Astrocyte (in vitro differentiated cells and primary cell): ENCODE data around the gene CCDC102A. TPM values are rescaled to one million over a fixed set of nuclear protein-coding genes. Genes with fewer than 3 reads are reported as not detected.

Source experiments
- DNase-seq: peaks from one replicate; pipeline ENCODE4 v3.0.0-alpha.2; 2010; ENCODE audit warnings: low read depth
- FAIRE-seq: peaks from 2 replicates; lab custom pipeline; 2011; peaks lifted over from hg19 to GRCh38; lab: Jason Lieb, UNC
- H2AFZ ChIP-seq: 2 replicates; pipeline ENCODE4 v1.6.0; 2012; ENCODE audit warnings: low read depth, low read length, inconsistent platforms
- H3K27ac ChIP-seq: 2 replicates; pipeline ENCODE4 v1.5.1; 2011; ENCODE audit warnings: low read depth, low read length, inconsistent platforms
- H3K27me3 ChIP-seq: 2 replicates; pipeline ENCODE4 v1.6.0; 2011; ENCODE audit warnings: low read length, inconsistent platforms; ENCODE audit not compliant: insufficient read depth
- H3K36me3 ChIP-seq: 2 replicates; pipeline ENCODE4 v1.5.1; 2011; ENCODE audit warnings: low read length, inconsistent platforms; ENCODE audit not compliant: insufficient read depth
- H3K4me1 ChIP-seq: 2 replicates; pipeline ENCODE4 v1.5.1; 2011; ENCODE audit warnings: low read length, inconsistent platforms; ENCODE audit not compliant: insufficient read depth
- H3K4me2 ChIP-seq: 2 replicates; pipeline ENCODE4 v1.6.0; 2012; ENCODE audit warnings: low read length, inconsistent platforms
- H3K4me3 ChIP-seq: 2 replicates; pipeline ENCODE4 v1.5.1; 2011; ENCODE audit warnings: low read depth, mild to moderate bottlenecking, low read length, inconsistent platforms; ENCODE audit not compliant: insufficient read depth
- H3K79me2 ChIP-seq: 2 replicates; pipeline ENCODE4 v1.6.0; 2012; ENCODE audit warnings: mild to moderate bottlenecking, low read length, inconsistent platforms; ENCODE audit not compliant: insufficient read depth
- H3K9ac ChIP-seq: 2 replicates; pipeline ENCODE4 v1.6.0; 2012; ENCODE audit warnings: mild to moderate bottlenecking, low read length, inconsistent platforms
- H3K9me3 ChIP-seq: 2 replicates; pipeline ENCODE4 v1.5.1; 2012; ENCODE audit warnings: low read depth, mild to moderate bottlenecking, low read length, inconsistent platforms; ENCODE audit not compliant: insufficient read depth
- H4K20me1 ChIP-seq: 2 replicates; pipeline ENCODE4 v1.6.0; 2012; ENCODE audit warnings: low read length, inconsistent platforms; ENCODE audit not compliant: insufficient read depth
- H3K27ac Mint-ChIP-seq: one replicate; pipeline ENCODE4 v1.8.0; 2021; ENCODE audit warnings: mild to moderate bottlenecking, mixed read lengths; ENCODE audit not compliant: unreplicated experiment
- H3K27me3 Mint-ChIP-seq: one replicate; pipeline ENCODE4 v1.8.0; 2021; ENCODE audit warnings: low read depth, mixed read lengths; ENCODE audit not compliant: unreplicated experiment
- H3K36me3 Mint-ChIP-seq: one replicate; pipeline ENCODE4 v1.8.0; 2021; ENCODE audit warnings: low read depth, mixed read lengths; ENCODE audit not compliant: unreplicated experiment
- H3K4me1 Mint-ChIP-seq: one replicate; pipeline ENCODE4 v1.8.0; 2021; ENCODE audit warnings: low read depth, mixed read lengths; ENCODE audit not compliant: unreplicated experiment
- H3K4me3 Mint-ChIP-seq: one replicate; pipeline ENCODE4 v1.8.0; 2021; ENCODE audit warnings: mild to moderate bottlenecking, moderate library complexity, mixed read lengths; ENCODE audit not compliant: unreplicated experiment
- H3K9me3 Mint-ChIP-seq: one replicate; pipeline ENCODE4 v1.8.0; 2021; ENCODE audit warnings: mild to moderate bottlenecking, mixed read lengths; ENCODE audit not compliant: unreplicated experiment
- EZH2 ChIP-seq: IDR thresholded peaks from 2 replicates; pipeline ENCODE4 v1.6.1; 2012; ENCODE audit warnings: mild to moderate bottlenecking, low read length, inconsistent platforms; ENCODE audit not compliant: insufficient read depth
- total RNA-seq: library from RNA; stranded (reverse); gene quantifications from 2 replicates; pipeline ENCODE4 v1.2.1, GENCODE V29; 2021
- TF ChIP-seq, protein P1 (sequence below): IDR thresholded peaks from 2 replicates; pipeline ENCODE4 v1.5.1; 2011; ENCODE audit warnings: low read depth, mild to moderate bottlenecking, inconsistent platforms, low read length, moderate library complexity; ENCODE audit not compliant: insufficient read depth

CCDC102A gene
- total RNA-seq, 1 donor from 2014 or later = 8.8 TPM

DNA sequence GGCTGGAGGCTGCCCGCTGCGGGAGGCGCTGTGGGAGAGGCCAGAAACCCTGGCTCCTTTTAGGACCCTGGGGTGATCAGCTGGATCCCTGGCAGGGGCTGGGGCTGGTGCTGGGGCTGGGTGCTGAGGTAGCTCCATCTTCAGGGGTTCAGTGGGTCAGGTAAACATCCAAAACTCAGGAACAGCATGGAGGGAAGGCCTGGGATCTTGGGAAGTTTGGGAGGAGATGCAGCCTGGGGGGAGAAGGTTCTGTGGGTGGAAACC, 27.0 kb upstream of the CCDC102A start:
- peaks cover 7% of the 10 kb centered on the region for H3K9me3 ChIP-seq
- peaks cover 48% of the 10 kb centered on the region for H3K27me3 Mint-ChIP-seq
- no peak for FAIRE-seq
- no peak for TF ChIP-seq EZH2
- TF ChIP-seq, protein P1, sequence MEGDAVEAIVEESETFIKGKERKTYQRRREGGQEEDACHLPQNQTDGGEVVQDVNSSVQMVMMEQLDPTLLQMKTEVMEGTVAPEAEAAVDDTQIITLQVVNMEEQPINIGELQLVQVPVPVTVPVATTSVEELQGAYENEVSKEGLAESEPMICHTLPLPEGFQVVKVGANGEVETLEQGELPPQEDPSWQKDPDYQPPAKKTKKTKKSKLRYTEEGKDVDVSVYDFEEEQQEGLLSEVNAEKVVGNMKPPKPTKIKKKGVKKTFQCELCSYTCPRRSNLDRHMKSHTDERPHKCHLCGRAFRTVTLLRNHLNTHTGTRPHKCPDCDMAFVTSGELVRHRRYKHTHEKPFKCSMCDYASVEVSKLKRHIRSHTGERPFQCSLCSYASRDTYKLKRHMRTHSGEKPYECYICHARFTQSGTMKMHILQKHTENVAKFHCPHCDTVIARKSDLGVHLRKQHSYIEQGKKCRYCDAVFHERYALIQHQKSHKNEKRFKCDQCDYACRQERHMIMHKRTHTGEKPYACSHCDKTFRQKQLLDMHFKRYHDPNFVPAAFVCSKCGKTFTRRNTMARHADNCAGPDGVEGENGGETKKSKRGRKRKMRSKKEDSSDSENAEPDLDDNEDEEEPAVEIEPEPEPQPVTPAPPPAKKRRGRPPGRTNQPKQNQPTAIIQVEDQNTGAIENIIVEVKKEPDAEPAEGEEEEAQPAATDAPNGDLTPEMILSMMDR = no peak
- H3K4me1 Mint-ChIP-seq = peaks cover 8% of the 10 kb centered on the region
- no peaks in the 10 kb centered on the region for H3K79me2 ChIP-seq
- DNase-seq = no peak
- H3K4me3 ChIP-seq = no peak overlapping the region
- no peak overlapping the region for H3K4me3 Mint-ChIP-seq
- no peaks in the 10 kb centered on the region for H3K36me3 ChIP-seq
- no peaks in the 10 kb centered on the region for H3K36me3 Mint-ChIP-seq
- H2AFZ ChIP-seq = no peak overlapping the region
- H3K27ac ChIP-seq = no peak overlapping the region
- H3K27ac Mint-ChIP-seq = no peak overlapping the region
- H3K4me2 ChIP-seq = no peak overlapping the region
- H3K9me3 Mint-ChIP-seq = peaks cover 18% of the 10 kb centered on the region
- H3K4me1 ChIP-seq = peaks cover 8% of the 10 kb centered on the region
- H3K27me3 ChIP-seq = peaks cover 8% of the 10 kb centered on the region
- H4K20me1 ChIP-seq = no peaks in the 10 kb centered on the region
- no peak overlapping the region for H3K9ac ChIP-seq

DNA sequence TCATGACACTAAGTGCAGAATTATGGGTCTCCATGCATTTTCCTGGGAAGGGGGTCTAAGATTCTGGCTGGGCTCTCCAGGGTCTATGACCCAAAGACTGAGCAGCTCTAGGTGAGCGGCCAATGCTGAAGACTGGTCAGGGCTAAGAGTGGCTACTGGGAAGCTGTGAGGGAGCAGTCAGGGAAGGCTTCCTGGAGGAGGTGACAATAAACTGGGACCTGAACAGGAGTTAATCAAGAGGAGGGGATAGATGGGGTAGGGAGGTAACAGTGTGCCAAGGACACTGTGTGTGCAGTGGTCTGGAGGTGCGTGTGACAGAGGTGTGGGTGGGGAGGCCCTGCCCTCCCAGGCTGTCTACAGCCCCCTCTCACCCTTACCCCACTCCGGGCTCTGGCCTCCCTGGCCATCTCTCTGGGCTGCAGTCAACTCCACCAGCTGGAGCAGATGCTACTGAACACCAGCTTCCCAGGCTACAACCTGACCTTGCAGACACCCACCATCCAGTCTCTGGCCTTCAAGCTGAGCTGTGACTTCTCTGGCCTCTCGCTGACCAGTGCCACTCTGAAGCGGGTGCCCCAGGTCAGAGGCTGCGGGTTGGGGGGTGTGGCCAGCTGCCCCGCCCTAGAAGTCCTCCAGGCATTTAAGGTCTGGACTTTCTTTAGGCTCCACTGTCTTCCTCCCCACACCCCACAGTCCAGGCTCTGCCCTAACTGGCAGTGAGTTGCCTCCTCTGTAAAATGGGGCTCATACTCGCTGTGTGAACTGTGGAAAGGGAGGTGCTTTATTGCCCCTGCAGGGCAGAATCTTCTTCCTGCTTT, 26.5 kb upstream of the CCDC102A start:
- H3K36me3 ChIP-seq = no peaks in the 10 kb centered on the region
- H4K20me1 ChIP-seq = no peaks in the 10 kb centered on the region
- Mint-ChIP-seq H3K27ac (no peak overlapping the region), H3K4me3 (no peak overlapping the region), H3K36me3 (no peaks in the 10 kb centered on the region), H3K27me3 (peaks cover 46% of the 10 kb centered on the region), H3K4me1 (peaks cover 8% of the 10 kb centered on the region), H3K9me3 (peaks cover 18% of the 10 kb centered on the region)
- H3K9me3 ChIP-seq = peaks cover 7% of the 10 kb centered on the region
- TF ChIP-seq, protein P1 = no peak
- TF ChIP-seq EZH2 = no peak
- H3K4me2 ChIP-seq = no peak overlapping the region
- H3K79me2 ChIP-seq = no peaks in the 10 kb centered on the region
- H2AFZ ChIP-seq = no peak overlapping the region
- peaks cover 8% of the 10 kb centered on the region for H3K27me3 ChIP-seq
- no peak overlapping the region for H3K4me3 ChIP-seq
- peaks cover 8% of the 10 kb centered on the region for H3K4me1 ChIP-seq
- DNase-seq (no peak), FAIRE-seq (no peak)
- no peak overlapping the region for H3K27ac ChIP-seq
- H3K9ac ChIP-seq = no peak overlapping the region

DNA sequence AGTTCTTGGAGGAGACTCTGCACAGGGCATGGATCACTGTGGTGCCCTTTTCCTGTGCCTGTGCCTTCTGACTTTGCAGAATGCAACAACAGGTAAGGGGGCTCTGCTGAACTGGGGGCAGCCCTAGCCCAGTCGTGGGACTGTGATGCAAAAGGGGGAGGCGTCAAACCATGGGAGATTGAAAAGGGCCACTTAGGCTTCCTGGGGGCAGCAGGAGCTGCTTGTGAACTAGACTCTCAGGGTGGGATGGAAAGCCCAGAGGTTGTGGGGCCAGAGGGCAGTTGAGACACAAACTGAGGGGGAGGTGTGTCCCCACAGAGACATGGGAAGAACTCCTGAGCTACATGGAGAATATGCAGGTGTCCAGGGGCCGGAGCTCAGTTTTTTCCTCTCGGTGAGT, 25.7 kb upstream of the CCDC102A start:
- no peak overlapping the region for H3K27ac ChIP-seq
- peaks cover 8% of the 10 kb centered on the region for H3K4me1 ChIP-seq
- H2AFZ ChIP-seq = no peak overlapping the region
- H3K36me3 ChIP-seq = no peaks in the 10 kb centered on the region
- H3K4me2 ChIP-seq = no peak overlapping the region
- H3K9me3 ChIP-seq = peaks cover 7% of the 10 kb centered on the region
- Mint-ChIP-seq H3K27ac (no peak overlapping the region), H3K9me3 (peaks cover 18% of the 10 kb centered on the region), H3K4me1 (peaks cover 8% of the 10 kb centered on the region), H3K36me3 (no peaks in the 10 kb centered on the region), H3K4me3 (no peak overlapping the region), H3K27me3 (peaks cover 42% of the 10 kb centered on the region)
- no peaks in the 10 kb centered on the region for H3K79me2 ChIP-seq
- peaks cover 8% of the 10 kb centered on the region for H3K27me3 ChIP-seq
- no peak overlapping the region for H3K9ac ChIP-seq
- H3K4me3 ChIP-seq = no peak overlapping the region
- H4K20me1 ChIP-seq = no peaks in the 10 kb centered on the region
- FAIRE-seq (no peak), DNase-seq (no peak)
- no peak for TF ChIP-seq EZH2
- TF ChIP-seq, protein P1 = no peak
